ENCODE data around the gene RHOXF1. TPM values are rescaled to one million over a fixed set of nuclear protein-coding genes. Genes with fewer than 3 reads are reported as not detected.
"Not testable (repeated sequence)": the region's sequence is repeated elsewhere in the genome, so short reads cannot be mapped to it uniquely, and the experiment has no call there.

Gene RHOXF1
- total RNA-seq, result not detected
- long read RNA-seq, result 0 reads

GRCh38 chrX:120115438-120115963, at the start of gene RHOXF1:
Gene RHOXF1, minus strand, starts transcription at chrX:120115913. Its CDS starts 51 bp downstream, at chrX:120115862.
- intact Hi-C loops (cut with DNase I), result no loop called here
- ATAC-seq (ENCODE audit: poor library complexity) (no peak), DNase-seq (no peak)

GRCh38 chrX:120159086-120159485, 43.4 kb upstream of the RHOXF1 start:
- intact Hi-C loops (cut with DNase I); DNase-seq; ATAC-seq (ENCODE audit: poor library complexity): not testable (repeated sequence)

- DNase-seq; intact Hi-C loops (cut with DNase I); ATAC-seq (ENCODE audit: poor library complexity): not testable (repeated sequence)
These were observed 42.6 kb upstream of the RHOXF1 start, which contains the start of gene RHOXF2 for GRCh38 chrX:120158313-120158712. Gene RHOXF2, plus strand, starts transcription at chrX:120158613. Its CDS starts 138 bp downstream, at chrX:120158751.

- DNase-seq; intact Hi-C loops (cut with DNase I): not testable (repeated sequence)
- peak; percentile 64 for ATAC-seq (ENCODE audit: poor library complexity)
These were observed 34.5 kb upstream of the RHOXF1 start for GRCh38 chrX:120150109-120150744.

GRCh38 chrX:120147537-120147936, 31.8 kb upstream of the RHOXF1 start:
- DNase-seq, result no peak
- no peak for ATAC-seq (ENCODE audit: poor library complexity)
- intact Hi-C loops (cut with DNase I), result no loop called here

GRCh38 chrX:120146323-120146722, 30.6 kb upstream of the RHOXF1 start:
- intact Hi-C loops (cut with DNase I); ATAC-seq (ENCODE audit: poor library complexity); DNase-seq: not testable (repeated sequence)

GRCh38 chrX:120145295-120145925, 29.7 kb upstream of the RHOXF1 start:
- ATAC-seq (ENCODE audit: poor library complexity) (no peak), DNase-seq (no peak)
- intact Hi-C loops (cut with DNase I), result no loop called here

- intact Hi-C loops (cut with DNase I), result no loop called here
- ATAC-seq (ENCODE audit: poor library complexity) (no peak), DNase-seq (peak; percentile 43)
These were observed 28.6 kb upstream of the RHOXF1 start for GRCh38 chrX:120144178-120144844.

- DNase-seq, result no peak
- ATAC-seq (ENCODE audit: poor library complexity), result no peak
- intact Hi-C loops (cut with DNase I), result no loop called here
These were observed 24.7 kb upstream of the RHOXF1 start for GRCh38 chrX:120140293-120140981.

- intact Hi-C loops (cut with DNase I), result no loop called here
- DNase-seq, result no peak
- ATAC-seq (ENCODE audit: poor library complexity), result no peak
These were observed 21.7 kb upstream of the RHOXF1 start for GRCh38 chrX:120137439-120137838.

GRCh38 chrX:120136840-120137239, 21.1 kb upstream of the RHOXF1 start:
- ATAC-seq (ENCODE audit: poor library complexity) (no peak), DNase-seq (no peak)
- intact Hi-C loops (cut with DNase I), result no loop called here

- no peak for DNase-seq
- intact Hi-C loops (cut with DNase I), result no loop called here
- no peak for ATAC-seq (ENCODE audit: poor library complexity)
These were observed 20.4 kb upstream of the RHOXF1 start for GRCh38 chrX:120136128-120136527.

- intact Hi-C loops (cut with DNase I); ATAC-seq (ENCODE audit: poor library complexity); DNase-seq: not testable (repeated sequence)
These were observed 12.7 kb upstream of the RHOXF1 start for GRCh38 chrX:120128306-120128846.

GRCh38 chrX:120125444-120125843, 9.7 kb upstream of the RHOXF1 start:
- ATAC-seq (ENCODE audit: poor library complexity), result peak; percentile 52
- intact Hi-C loops (cut with DNase I), result no loop called here

GRCh38 chrX:120120223-120120622, 4.5 kb upstream of the RHOXF1 start:
- ATAC-seq (ENCODE audit: poor library complexity), result no peak
- DNase-seq, result no peak
- intact Hi-C loops (cut with DNase I), result no loop called here

More at GRCh38 chrX:120125444-120125843, 9.7 kb upstream of the RHOXF1 start:
- no peak for DNase-seq

GRCh38 chrX:120111611-120112010, 4.1 kb downstream of the RHOXF1 start:
- no peak for ATAC-seq (ENCODE audit: poor library complexity)
- DNase-seq, result no peak
- intact Hi-C loops (cut with DNase I), result no loop called here

- DNase-seq (no peak), ATAC-seq (ENCODE audit: poor library complexity) (no peak)
- intact Hi-C loops (cut with DNase I), result no loop called here
These were observed 6.3 kb downstream of the RHOXF1 start for GRCh38 chrX:120109378-120109777.

GRCh38 chrX:120104707-120105106, 11.0 kb downstream of the RHOXF1 start:
- ATAC-seq (ENCODE audit: poor library complexity); DNase-seq; intact Hi-C loops (cut with DNase I): not testable (repeated sequence)

Data from Right ventricle myocardium superior (tissue), 1 donor.